SHP77 treated with DMSO at 0.1 percent for 48 hours (cell line): ENCODE data around the gene MSL2.
"Not testable (repeated sequence)": the region's sequence is repeated elsewhere in the genome, so short reads cannot be mapped to it uniquely, and the experiment has no call there.

ENCODE experiments used
- DNase-seq: peaks from one replicate; lab custom pipeline; 2025; lab: John Stamatoyannopoulos, UW

Gene MSL2

GRCh38 chr3:136144397-136144796, 51.7 kb downstream of the MSL2 start:
- DNase-seq, result not testable (repeated sequence)

GRCh38 chr3:136142592-136142991, 53.5 kb downstream of the MSL2 start:
- peak; percentile 46 for DNase-seq

GRCh38 chr3:136141891-136142290, 54.2 kb downstream of the MSL2 start:
- DNase-seq, result no peak

GRCh38 chr3:136141291-136141785, 54.8 kb downstream of the MSL2 start:
- DNase-seq, result no peak

GRCh38 chr3:136136454-136136853, 59.7 kb downstream of the MSL2 start:
- DNase-seq, result peak; percentile 64

GRCh38 chr3:136135039-136135802, 60.9 kb downstream of the MSL2 start:
- DNase-seq, result no peak

GRCh38 chr3:136134091-136134490, 62.0 kb downstream of the MSL2 start:
- no peak for DNase-seq

GRCh38 chr3:136131647-136132046, 64.5 kb downstream of the MSL2 start:
- not testable (repeated sequence) for DNase-seq

- no peak for DNase-seq
Observed at GRCh38 chr3:136122006-136122405, 74.1 kb downstream of the MSL2 start.

- no peak for DNase-seq
Observed at GRCh38 chr3:136120373-136121348, 75.5 kb downstream of the MSL2 start.

GRCh38 chr3:136119783-136120182, 76.4 kb downstream of the MSL2 start:
- not testable (repeated sequence) for DNase-seq

- not testable (repeated sequence) for DNase-seq
Observed at GRCh38 chr3:136119332-136119731, 76.8 kb downstream of the MSL2 start.

GRCh38 chr3:136114421-136114820, 81.7 kb downstream of the MSL2 start:
- no peak for DNase-seq

- DNase-seq, result no peak
Observed at GRCh38 chr3:136110481-136110880, 85.7 kb downstream of the MSL2 start.

- DNase-seq, result no peak
Observed at GRCh38 chr3:136109499-136109898, 86.6 kb downstream of the MSL2 start.

- no peak for DNase-seq
Observed at GRCh38 chr3:136106101-136106500, 90.0 kb downstream of the MSL2 start.

GRCh38 chr3:136105044-136105443, 91.1 kb downstream of the MSL2 start:
- no peak for DNase-seq
